NB4 (cell line): ENCODE data around the gene OR4F17.
"Not testable (repeated sequence)": the region's sequence is repeated elsewhere in the genome, so short reads cannot be mapped to it uniquely, and the experiment has no call there.

Experiments
- MYC ChIP-seq: IDR thresholded peaks from 2 replicates; pipeline ENCODE4 v1.6.1; 2011; ENCODE audit warnings: low read depth, low read length
- POLR2A ChIP-seq: IDR thresholded peaks from 2 replicates; pipeline ENCODE4 v1.6.1; 2011; ENCODE audit warnings: mild to moderate bottlenecking; ENCODE audit not compliant: insufficient read length; ENCODE audit errors: extremely low read depth
- TF ChIP-seq, protein P1 (sequence below): IDR thresholded peaks from one replicate; pipeline ENCODE4 v1.5.1; 2012; ENCODE audit warnings: low read depth, low read length

DNA sequence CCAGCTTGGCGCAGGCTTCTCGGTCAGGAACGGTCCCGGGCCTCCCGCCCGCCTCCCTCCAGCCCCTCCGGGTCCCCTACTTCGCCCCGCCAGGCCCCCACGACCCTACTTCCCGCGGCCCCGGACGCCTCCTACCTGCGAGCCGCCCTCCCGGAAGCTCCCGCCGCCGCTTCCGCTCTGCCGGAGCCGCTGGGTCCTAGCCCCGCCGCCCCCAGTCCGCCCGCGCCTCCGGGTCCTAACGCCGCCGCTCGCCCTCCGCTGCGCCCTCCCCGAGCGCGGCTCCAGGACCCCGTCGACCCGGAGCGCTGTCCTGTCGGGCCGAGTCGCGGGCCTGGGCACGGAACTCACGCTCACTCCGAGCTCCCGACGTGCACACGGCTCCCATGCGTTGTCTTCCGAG lies 36.1 kb upstream of the OR4F17 start:
- TF ChIP-seq, protein P1, sequence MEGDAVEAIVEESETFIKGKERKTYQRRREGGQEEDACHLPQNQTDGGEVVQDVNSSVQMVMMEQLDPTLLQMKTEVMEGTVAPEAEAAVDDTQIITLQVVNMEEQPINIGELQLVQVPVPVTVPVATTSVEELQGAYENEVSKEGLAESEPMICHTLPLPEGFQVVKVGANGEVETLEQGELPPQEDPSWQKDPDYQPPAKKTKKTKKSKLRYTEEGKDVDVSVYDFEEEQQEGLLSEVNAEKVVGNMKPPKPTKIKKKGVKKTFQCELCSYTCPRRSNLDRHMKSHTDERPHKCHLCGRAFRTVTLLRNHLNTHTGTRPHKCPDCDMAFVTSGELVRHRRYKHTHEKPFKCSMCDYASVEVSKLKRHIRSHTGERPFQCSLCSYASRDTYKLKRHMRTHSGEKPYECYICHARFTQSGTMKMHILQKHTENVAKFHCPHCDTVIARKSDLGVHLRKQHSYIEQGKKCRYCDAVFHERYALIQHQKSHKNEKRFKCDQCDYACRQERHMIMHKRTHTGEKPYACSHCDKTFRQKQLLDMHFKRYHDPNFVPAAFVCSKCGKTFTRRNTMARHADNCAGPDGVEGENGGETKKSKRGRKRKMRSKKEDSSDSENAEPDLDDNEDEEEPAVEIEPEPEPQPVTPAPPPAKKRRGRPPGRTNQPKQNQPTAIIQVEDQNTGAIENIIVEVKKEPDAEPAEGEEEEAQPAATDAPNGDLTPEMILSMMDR: not testable (repeated sequence)
- TF ChIP-seq MYC, POLR2A: not testable (repeated sequence)
